Esophagus muscularis mucosa (tissue), 4 donors: Measurements from ENCODE around the gene PTPRJ.

Experiments
- EP300 ChIP-seq: sonication (generic); formaldehyde crosslinking; IDR thresholded peaks from one replicate; pipeline ENCODE4 v1.6.1; 2017; ENCODE audit warnings: antibody characterized with exemption
- POLR2AphosphoS5 ChIP-seq, 2 donors: sonication (generic); formaldehyde crosslinking; IDR thresholded peaks; one replicate each; pipeline ENCODE4 v1.6.1; 2017; ENCODE audit warnings: antibody characterized with exemption in 2 of 2
- TF ChIP-seq, protein P1 (sequence below), 3 experiments: fragments of 200-600 bp in 2 of 3; fragments of 450-650 bp in 1 of 3; sonication (generic) in 2 of 3; IDR thresholded peaks; one replicate each; pipeline ENCODE4 v1.5.1; 2017 to 2019; ENCODE audit warnings: antibody characterized with exemption in 3 of 3, mild to moderate bottlenecking in 2 of 3, moderate library complexity in 1 of 3

- TF ChIP-seq, protein P1, sequence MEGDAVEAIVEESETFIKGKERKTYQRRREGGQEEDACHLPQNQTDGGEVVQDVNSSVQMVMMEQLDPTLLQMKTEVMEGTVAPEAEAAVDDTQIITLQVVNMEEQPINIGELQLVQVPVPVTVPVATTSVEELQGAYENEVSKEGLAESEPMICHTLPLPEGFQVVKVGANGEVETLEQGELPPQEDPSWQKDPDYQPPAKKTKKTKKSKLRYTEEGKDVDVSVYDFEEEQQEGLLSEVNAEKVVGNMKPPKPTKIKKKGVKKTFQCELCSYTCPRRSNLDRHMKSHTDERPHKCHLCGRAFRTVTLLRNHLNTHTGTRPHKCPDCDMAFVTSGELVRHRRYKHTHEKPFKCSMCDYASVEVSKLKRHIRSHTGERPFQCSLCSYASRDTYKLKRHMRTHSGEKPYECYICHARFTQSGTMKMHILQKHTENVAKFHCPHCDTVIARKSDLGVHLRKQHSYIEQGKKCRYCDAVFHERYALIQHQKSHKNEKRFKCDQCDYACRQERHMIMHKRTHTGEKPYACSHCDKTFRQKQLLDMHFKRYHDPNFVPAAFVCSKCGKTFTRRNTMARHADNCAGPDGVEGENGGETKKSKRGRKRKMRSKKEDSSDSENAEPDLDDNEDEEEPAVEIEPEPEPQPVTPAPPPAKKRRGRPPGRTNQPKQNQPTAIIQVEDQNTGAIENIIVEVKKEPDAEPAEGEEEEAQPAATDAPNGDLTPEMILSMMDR (IDR thresholded peaks at IDR 0.05), result peak in 1 of 3 experiments; percentile 9
- TF ChIP-seq POLR2AphosphoS5 (IDR thresholded peaks at IDR 0.05) (no peak), EP300 (no peak)
These were observed 229.7 kb downstream of the PTPRJ start for GRCh38 chr11:48210052-48210451.
